ENCODE data around the gene TCTN2. TPM values are rescaled to one million over a fixed set of nuclear protein-coding genes. Genes with fewer than 3 reads are reported as not detected.

The TCTN2 gene
- total RNA-seq, 1 experiment from 2014 or later, result 7.3 TPM

DNA sequence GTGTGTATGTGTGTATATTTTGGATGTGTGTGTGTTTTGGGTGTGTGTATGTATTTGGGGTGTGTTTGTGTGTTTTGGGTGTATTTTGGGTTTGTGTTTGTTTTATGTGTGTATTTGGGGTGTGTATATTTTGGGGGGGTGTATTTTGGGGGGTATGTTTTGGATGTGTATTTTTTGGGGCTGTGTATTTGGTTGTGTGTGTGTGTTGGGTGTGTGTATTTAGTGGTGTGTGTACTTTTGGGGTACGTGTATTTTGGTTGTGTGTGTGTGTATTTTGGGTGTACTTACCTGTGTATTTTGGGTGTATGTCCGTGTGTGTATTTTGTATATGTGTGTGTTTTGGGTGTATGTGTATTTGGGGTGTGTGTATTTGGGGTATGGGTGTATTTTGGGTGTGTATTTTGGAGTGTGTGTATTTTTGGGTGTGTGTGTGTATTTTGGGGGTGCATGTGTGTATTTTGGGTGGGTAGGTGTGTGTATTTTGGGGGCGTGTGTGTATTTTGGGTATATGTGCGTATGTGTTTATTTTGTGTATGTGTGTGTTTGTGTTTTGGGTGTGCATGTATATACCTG lies 16.7 kb upstream of the TCTN2 start:
- no peaks in the 10 kb centered on the region for H3K9me3 ChIP-seq
- intact Hi-C loops (cut with micrococcal nuclease; ENCODE audit: unreplicated experiment), result no loop called here
- H3K4me1 Mint-ChIP-seq (ENCODE audit: low read depth, unreplicated experiment), result no peaks in the 10 kb centered on the region
- no TSS peak for BruUV-seq (replicated peaks)
- TF ChIP-seq CTCF (IDR thresholded peaks at IDR 0.05; ENCODE audit: insufficient read depth in 1 of 2, low read depth in 1 of 2, low read length in 1 of 2, severe bottlenecking in 1 of 2, unreplicated experiment in 1 of 2), result no peak
- CTCF ChIA-PET, result no interaction called here
- no peak overlapping the region for H3K4me3 Mint-ChIP-seq (ENCODE audit: unreplicated experiment)
- no peak overlapping the region for H3K27ac Mint-ChIP-seq (ENCODE audit: unreplicated experiment)
- H3K27me3 ChIP-seq (replicated peaks; ENCODE audit: control insufficient read depth, insufficient read depth, low read length), result no peaks in the 10 kb centered on the region
- H3K4me1 ChIP-seq, result no peaks in the 10 kb centered on the region
- H3K27me3 Mint-ChIP-seq (ENCODE audit: insufficient read depth, unreplicated experiment), result no peaks in the 10 kb centered on the region
- no peak for DNase-seq
- no peaks in the 10 kb centered on the region; the same call in 1 of the 2 replicates for H3K36me3 ChIP-seq (ENCODE audit: control insufficient read depth, insufficient read depth, low read length)
- peaks cover 51% of the 10 kb centered on the region for H3K36me3 Mint-ChIP-seq (ENCODE audit: insufficient read depth, unreplicated experiment)
- H3K9me3 Mint-ChIP-seq (ENCODE audit: unreplicated experiment), result no peaks in the 10 kb centered on the region
- H3K4me3 ChIP-seq (ENCODE audit: low read depth, low read length), result no peak overlapping the region
- POLR2A ChIA-PET, result no interaction called here

GRCh38 chr12:123655420-123655819 lies 15.5 kb upstream of the TCTN2 start:
- no peak overlapping the region for H3K4me3 ChIP-seq (ENCODE audit: low read depth, low read length)
- H3K4me3 Mint-ChIP-seq (ENCODE audit: unreplicated experiment), result no peak overlapping the region

DNA sequence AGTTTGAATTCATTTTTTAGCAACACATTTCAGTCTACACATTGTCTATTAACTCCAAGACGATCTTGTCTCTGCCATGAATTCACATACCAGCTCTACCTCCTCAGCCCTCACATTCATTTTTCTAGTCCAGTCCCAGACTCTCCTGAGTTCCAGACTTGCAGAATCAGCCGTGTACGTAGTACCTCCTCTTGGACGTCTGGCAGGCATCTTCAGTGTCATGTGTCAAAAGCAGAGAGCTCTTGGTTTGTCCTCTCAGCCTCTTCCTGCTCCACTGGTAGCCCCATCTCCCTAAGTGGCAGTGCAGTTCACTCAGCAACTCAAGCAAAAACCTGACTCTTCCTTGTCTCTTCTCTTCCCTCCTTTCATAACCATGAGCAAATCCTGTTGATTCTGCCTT lies 14.5 kb upstream of the TCTN2 start:
- intact Hi-C loops (cut with micrococcal nuclease; ENCODE audit: unreplicated experiment), result no loop called here
- ChIA-PET POLR2A (no interaction called here), CTCF (no interaction called here)
- Histone ChIP-seq H3K4me3 (ENCODE audit: low read depth, low read length) (no peak overlapping the region), H3K36me3 (ENCODE audit: control insufficient read depth, insufficient read depth, low read length) (no peaks in the 10 kb centered on the region), H3K4me1 (no peaks in the 10 kb centered on the region), H3K9me3 (no peaks in the 10 kb centered on the region), H3K27me3 (replicated peaks; ENCODE audit: control insufficient read depth, insufficient read depth, low read length) (no peaks in the 10 kb centered on the region)
- no peaks in the 10 kb centered on the region for H3K27me3 Mint-ChIP-seq (ENCODE audit: insufficient read depth, unreplicated experiment)
- no peak for DNase-seq
- TF ChIP-seq CTCF (IDR thresholded peaks at IDR 0.05; ENCODE audit: insufficient read depth in 1 of 2, low read depth in 1 of 2, low read length in 1 of 2, severe bottlenecking in 1 of 2, unreplicated experiment in 1 of 2), result no peak
- H3K27ac Mint-ChIP-seq (ENCODE audit: unreplicated experiment), result no peak overlapping the region
- no peaks in the 10 kb centered on the region for H3K4me1 Mint-ChIP-seq (ENCODE audit: low read depth, unreplicated experiment)
- peaks cover 43% of the 10 kb centered on the region for H3K36me3 Mint-ChIP-seq (ENCODE audit: insufficient read depth, unreplicated experiment)
- no peak overlapping the region for H3K4me3 Mint-ChIP-seq (ENCODE audit: unreplicated experiment)
- no peaks in the 10 kb centered on the region for H3K9me3 Mint-ChIP-seq (ENCODE audit: unreplicated experiment)
- BruUV-seq (replicated peaks), result no TSS peak

More at GRCh38 chr12:123655420-123655819, 15.5 kb upstream of the TCTN2 start:
- H3K9me3 ChIP-seq, result no peaks in the 10 kb centered on the region
- Mint-ChIP-seq H3K4me1 (ENCODE audit: low read depth, unreplicated experiment) (no peaks in the 10 kb centered on the region), H3K27ac (ENCODE audit: unreplicated experiment) (no peak overlapping the region), H3K36me3 (ENCODE audit: insufficient read depth, unreplicated experiment) (peaks cover 50% of the 10 kb centered on the region), H3K9me3 (ENCODE audit: unreplicated experiment) (no peaks in the 10 kb centered on the region), H3K27me3 (ENCODE audit: insufficient read depth, unreplicated experiment) (no peaks in the 10 kb centered on the region)
- BruUV-seq (replicated peaks), result no TSS peak
- H3K36me3 ChIP-seq (ENCODE audit: control insufficient read depth, insufficient read depth, low read length), result no peaks in the 10 kb centered on the region
- intact Hi-C loops (cut with micrococcal nuclease; ENCODE audit: unreplicated experiment), result no loop called here
- ChIA-PET CTCF (no interaction called here), POLR2A (interaction anchor here (0.5 kb wide), 1 partner anchor 23 kb away, joined by 3 read pairs; no protein-coding TSS in a partner anchor)
- TF ChIP-seq CTCF (IDR thresholded peaks at IDR 0.05; ENCODE audit: insufficient read depth in 1 of 2, low read depth in 1 of 2, low read length in 1 of 2, severe bottlenecking in 1 of 2, unreplicated experiment in 1 of 2), result no peak
- H3K27me3 ChIP-seq (replicated peaks; ENCODE audit: control insufficient read depth, insufficient read depth, low read length), result no peaks in the 10 kb centered on the region
- DNase-seq, result no peak
- no peaks in the 10 kb centered on the region for H3K4me1 ChIP-seq
